ENCODE results near the gene PRKN. TPM values are rescaled to one million over a fixed set of nuclear protein-coding genes. Genes with fewer than 3 reads are reported as not detected.

PRKN gene
- total RNA-seq, 2 donors from 2014 or later: 15.7 to 19.3 TPM

GRCh38 chr6:162245830-162246420 lies 481.6 kb downstream of the PRKN start:
- TF ChIP-seq, protein P1, sequence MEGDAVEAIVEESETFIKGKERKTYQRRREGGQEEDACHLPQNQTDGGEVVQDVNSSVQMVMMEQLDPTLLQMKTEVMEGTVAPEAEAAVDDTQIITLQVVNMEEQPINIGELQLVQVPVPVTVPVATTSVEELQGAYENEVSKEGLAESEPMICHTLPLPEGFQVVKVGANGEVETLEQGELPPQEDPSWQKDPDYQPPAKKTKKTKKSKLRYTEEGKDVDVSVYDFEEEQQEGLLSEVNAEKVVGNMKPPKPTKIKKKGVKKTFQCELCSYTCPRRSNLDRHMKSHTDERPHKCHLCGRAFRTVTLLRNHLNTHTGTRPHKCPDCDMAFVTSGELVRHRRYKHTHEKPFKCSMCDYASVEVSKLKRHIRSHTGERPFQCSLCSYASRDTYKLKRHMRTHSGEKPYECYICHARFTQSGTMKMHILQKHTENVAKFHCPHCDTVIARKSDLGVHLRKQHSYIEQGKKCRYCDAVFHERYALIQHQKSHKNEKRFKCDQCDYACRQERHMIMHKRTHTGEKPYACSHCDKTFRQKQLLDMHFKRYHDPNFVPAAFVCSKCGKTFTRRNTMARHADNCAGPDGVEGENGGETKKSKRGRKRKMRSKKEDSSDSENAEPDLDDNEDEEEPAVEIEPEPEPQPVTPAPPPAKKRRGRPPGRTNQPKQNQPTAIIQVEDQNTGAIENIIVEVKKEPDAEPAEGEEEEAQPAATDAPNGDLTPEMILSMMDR (IDR thresholded peaks at IDR 0.05): no peak
- no peak for DNase-seq (ENCODE audit: low spot score)
- H3K36me3 ChIP-seq: no peaks in the 10 kb centered on the region

GRCh38 chr6:162244031-162244430 lies 483.5 kb downstream of the PRKN start:
- H3K36me3 ChIP-seq: no peaks in the 10 kb centered on the region
- DNase-seq (ENCODE audit: low spot score): no peak
- H3K4me1 ChIP-seq: no peaks in the 10 kb centered on the region
- no peaks in the 10 kb centered on the region for H3K9me3 ChIP-seq
- no peaks in the 10 kb centered on the region for H3K27me3 ChIP-seq
- no peak overlapping the region for H3K27ac ChIP-seq
- H3K4me3 ChIP-seq: no peak overlapping the region
- TF ChIP-seq, protein P1 (IDR thresholded peaks at IDR 0.05): no peak

More at GRCh38 chr6:162245830-162246420, 481.6 kb downstream of the PRKN start:
- H3K27ac ChIP-seq: no peak overlapping the region
- no peaks in the 10 kb centered on the region for H3K27me3 ChIP-seq
- no peaks in the 10 kb centered on the region for H3K4me1 ChIP-seq
- H3K4me3 ChIP-seq: no peak overlapping the region
- no peaks in the 10 kb centered on the region for H3K9me3 ChIP-seq

GRCh38 chr6:162242915-162243314 lies 484.7 kb downstream of the PRKN start:
- TF ChIP-seq, protein P1 (IDR thresholded peaks at IDR 0.05): no peak
- Histone ChIP-seq H3K27me3 (no peaks in the 10 kb centered on the region), H3K27ac (no peak overlapping the region), H3K9me3 (no peaks in the 10 kb centered on the region), H3K36me3 (no peaks in the 10 kb centered on the region), H3K4me1 (no peaks in the 10 kb centered on the region), H3K4me3 (no peak overlapping the region)
- no peak for DNase-seq (ENCODE audit: low spot score)

- Histone ChIP-seq H3K9me3 (no peaks in the 10 kb centered on the region), H3K36me3 (no peaks in the 10 kb centered on the region), H3K27ac (no peak overlapping the region), H3K27me3 (no peaks in the 10 kb centered on the region), H3K4me1 (no peaks in the 10 kb centered on the region), H3K4me3 (no peak overlapping the region)
- DNase-seq (ENCODE audit: low spot score): no peak
- TF ChIP-seq, protein P1 (IDR thresholded peaks at IDR 0.05): no peak
Observed at GRCh38 chr6:162239330-162239729, 488.2 kb downstream of the PRKN start.

GRCh38 chr6:162238675-162239074 lies 488.9 kb downstream of the PRKN start:
- H3K27ac ChIP-seq: no peak overlapping the region
- no peak overlapping the region for H3K4me3 ChIP-seq
- H3K36me3 ChIP-seq: no peaks in the 10 kb centered on the region
- no peaks in the 10 kb centered on the region for H3K4me1 ChIP-seq
- H3K9me3 ChIP-seq: no peaks in the 10 kb centered on the region
- no peak for DNase-seq (ENCODE audit: low spot score)
- no peaks in the 10 kb centered on the region for H3K27me3 ChIP-seq
- TF ChIP-seq, protein P1 (IDR thresholded peaks at IDR 0.05): no peak

DNA sequence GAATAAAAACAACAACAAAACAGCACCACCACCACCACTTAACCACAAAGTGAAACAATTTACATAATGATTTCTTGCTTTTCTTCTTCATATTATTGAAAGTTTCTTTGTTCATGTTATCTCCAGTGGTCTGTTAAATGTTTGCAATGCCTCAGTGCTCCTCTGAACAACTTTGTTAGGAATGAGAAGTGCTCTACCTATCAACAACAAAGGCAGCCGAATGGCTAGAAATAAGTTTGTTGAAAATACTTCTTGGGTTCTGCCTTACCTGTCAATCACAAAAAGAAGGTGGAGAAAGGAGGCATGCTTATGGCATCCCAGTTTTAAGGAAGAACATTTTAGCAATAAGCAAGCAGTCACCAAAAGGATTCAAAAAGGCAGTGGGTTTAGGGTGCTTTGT lies 490.2 kb downstream of the PRKN start:
- Histone ChIP-seq H3K4me1 (no peaks in the 10 kb centered on the region), H3K9me3 (no peaks in the 10 kb centered on the region), H3K36me3 (no peaks in the 10 kb centered on the region), H3K27me3 (no peaks in the 10 kb centered on the region), H3K27ac (no peak overlapping the region), H3K4me3 (no peak overlapping the region)
- TF ChIP-seq, protein P1 (IDR thresholded peaks at IDR 0.05): no peak
- DNase-seq (ENCODE audit: low spot score): no peak
